Upper lobe of right lung (tissue), 1 donor: ENCODE data around the gene TSC2. TPM values are rescaled to one million over a fixed set of nuclear protein-coding genes. Genes with fewer than 3 reads are reported as not detected.

Experiments used
- ATAC-seq: fragments of 200-7000 bp; cut with Tn5 transposase; one replicate; pipeline ENCODE4 v1.9.1; 2020; ENCODE audit warnings: mild to moderate bottlenecking, moderate library complexity
- DNase-seq: peaks from one replicate; pipeline ENCODE4 v3.0.0-alpha.2; 2020
- H3K27ac ChIP-seq: fragments of 200-600 bp; one replicate; pipeline ENCODE4 v1.8.0; 2022
- H3K27me3 ChIP-seq: fragments of 200-600 bp; one replicate; pipeline ENCODE4 v1.8.0; 2022; ENCODE audit warnings: mild to moderate bottlenecking
- H3K36me3 ChIP-seq: fragments of 200-600 bp; one replicate; pipeline ENCODE4 v1.8.0; 2022
- H3K4me1 ChIP-seq: fragments of 200-600 bp; one replicate; pipeline ENCODE4 v1.8.0; 2022
- H3K4me3 ChIP-seq: fragments of 200-600 bp; one replicate; pipeline ENCODE4 v1.8.0; 2022; ENCODE audit warnings: mild to moderate bottlenecking
- H3K9me3 ChIP-seq: fragments of 200-600 bp; one replicate; pipeline ENCODE4 v1.8.0; 2022
- CTCF ChIP-seq: fragments of 200-600 bp; IDR thresholded peaks from one replicate; pipeline ENCODE4 v1.8.0; 2022; ENCODE audit warnings: antibody characterized with exemption
- intact Hi-C: fragments of 100-400 bp; cut with DNase I; formaldehyde crosslinking; loops from one replicate; pipeline ENCODE4 v1.11.0; 2022
- total RNA-seq: library from RNA; stranded (reverse); fragmentation: NEBNext Ultra II Directional; extraction: Animal tissue kit (Norgen Biotek cat#: 25700); gene quantifications from one replicate; pipeline ENCODE4 v1.2.1, GENCODE V29; 2021
- donor health status: DM: no; HTN: yes; CAD: no; lungs with severe emphysema.

TSC2 gene
- total RNA-seq, 1 donor from 2014 or later: 119 TPM

DNA sequence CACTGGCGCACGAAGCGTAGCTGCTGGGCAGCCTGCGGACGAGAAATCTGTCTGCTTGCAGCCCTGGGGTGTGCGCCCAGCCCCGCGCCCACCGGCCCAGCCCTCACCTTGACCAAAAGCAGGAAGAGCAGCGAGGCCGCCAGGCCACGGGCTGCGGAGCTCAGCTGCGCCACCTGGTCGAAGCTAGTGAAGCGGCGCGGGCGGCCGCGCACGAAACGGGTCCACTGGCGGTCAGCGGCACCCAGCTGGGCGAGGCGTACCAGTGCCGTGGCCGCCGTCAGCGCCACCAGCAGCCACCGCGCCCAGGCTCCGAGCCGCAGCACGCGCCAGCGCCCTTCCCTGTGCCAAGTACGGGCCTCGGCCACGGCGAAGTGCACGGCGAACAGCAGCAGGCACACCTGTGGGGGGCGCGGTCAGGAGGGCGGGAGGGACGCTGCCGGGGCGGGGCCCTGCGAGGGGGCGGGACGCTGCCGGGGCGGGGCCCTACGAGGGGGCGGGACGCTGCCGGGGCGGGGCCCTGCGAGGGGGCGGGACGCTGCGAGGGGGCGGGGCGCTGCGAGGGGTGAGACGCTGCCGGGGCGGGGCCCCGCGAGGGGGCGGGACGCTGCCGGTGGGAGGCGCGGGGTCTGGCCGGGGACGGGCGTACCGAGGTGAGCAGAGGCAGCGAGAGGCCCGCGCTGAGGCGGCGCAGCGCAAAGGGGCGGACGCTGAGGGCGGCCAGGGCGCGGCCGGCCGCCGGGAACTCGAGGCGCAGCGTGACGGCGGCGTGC, 43.2 kb downstream of the TSC2 start:
- peaks cover 86% of the 10 kb centered on the region for H3K36me3 ChIP-seq

GRCh38 chr16:2091547-2092255, 43.9 kb downstream of the TSC2 start:
- H3K27me3 ChIP-seq: no peaks in the 10 kb centered on the region
- H3K4me1 ChIP-seq: no peaks in the 10 kb centered on the region
- ATAC-seq: no peak
- H3K27ac ChIP-seq: no peak overlapping the region
- DNase-seq: no peak
- H3K4me3 ChIP-seq: no peak overlapping the region
- no peak for TF ChIP-seq CTCF
- H3K36me3 ChIP-seq: peaks cover 86% of the 10 kb centered on the region
- intact Hi-C loops: no loop called here
- no peaks in the 10 kb centered on the region for H3K9me3 ChIP-seq

More for the DNA sequence above, 43.2 kb downstream of the TSC2 start:
- peak; percentile 90 for ATAC-seq
- DNase-seq: peak; percentile 92
- no peak overlapping the region for H3K4me3 ChIP-seq
- no peak overlapping the region for H3K27ac ChIP-seq
- no peak for TF ChIP-seq CTCF
- intact Hi-C loops: no loop called here
- no peaks in the 10 kb centered on the region for H3K27me3 ChIP-seq
- H3K4me1 ChIP-seq: no peaks in the 10 kb centered on the region
- H3K9me3 ChIP-seq: no peaks in the 10 kb centered on the region

GRCh38 chr16:2092256-2092620, 44.5 kb downstream of the TSC2 start:
- H3K4me3 ChIP-seq: no peak overlapping the region
- ATAC-seq: no peak
- no peak for TF ChIP-seq CTCF
- DNase-seq: no peak
- H3K9me3 ChIP-seq: no peaks in the 10 kb centered on the region
- no peaks in the 10 kb centered on the region for H3K4me1 ChIP-seq
- H3K27me3 ChIP-seq: no peaks in the 10 kb centered on the region
- intact Hi-C loops: no loop called here
- H3K36me3 ChIP-seq: peaks cover 84% of the 10 kb centered on the region
- no peak overlapping the region for H3K27ac ChIP-seq

GRCh38 chr16:2092866-2093265, 45.1 kb downstream of the TSC2 start:
- Histone ChIP-seq H3K27ac (no peak overlapping the region), H3K36me3 (peaks cover 80% of the 10 kb centered on the region), H3K9me3 (no peaks in the 10 kb centered on the region), H3K27me3 (no peaks in the 10 kb centered on the region), H3K4me1 (no peaks in the 10 kb centered on the region), H3K4me3 (no peak overlapping the region)
- TF ChIP-seq CTCF: no peak
- intact Hi-C loops: no loop called here
- no peak for DNase-seq
- no peak for ATAC-seq

DNA sequence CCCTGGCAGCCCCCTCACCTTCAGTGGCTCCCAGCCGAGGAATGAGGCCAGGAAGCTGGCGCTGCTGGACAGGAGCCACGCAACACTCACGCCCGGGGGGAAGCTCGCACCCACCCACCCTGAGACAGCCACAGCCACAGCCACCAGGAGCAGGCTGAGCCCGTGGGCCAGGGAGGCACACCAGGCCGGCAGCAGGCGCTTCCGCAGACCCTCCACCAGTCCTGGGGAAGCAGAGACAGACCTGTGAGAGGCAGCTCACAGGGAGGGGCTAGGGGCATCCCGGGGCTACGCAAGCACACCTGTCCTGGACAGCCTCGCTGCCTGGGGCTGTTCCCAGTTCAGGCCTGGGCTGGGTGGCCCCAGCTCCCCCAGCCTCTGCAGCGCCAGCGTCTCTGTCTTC, 46.0 kb downstream of the TSC2 start:
- Histone ChIP-seq H3K27ac (no peak overlapping the region), H3K9me3 (no peaks in the 10 kb centered on the region), H3K36me3 (peaks cover 70% of the 10 kb centered on the region), H3K4me3 (no peak overlapping the region), H3K4me1 (no peaks in the 10 kb centered on the region), H3K27me3 (no peaks in the 10 kb centered on the region)
- intact Hi-C loops: no loop called here
- TF ChIP-seq CTCF: no peak
- no peak for DNase-seq
- no peak for ATAC-seq
